ENCODE data around the gene SLC2A13.

The SLC2A13 gene

GRCh38 chr12:40000884-40001283 lies 105.0 kb downstream of the SLC2A13 start:
- CTCF ChIA-PET: interaction anchor here (0.5 to 1.0 kb wide), 3 partner anchors 10 to 483 kb away, joined by 3 to 10 read pairs (median 5); no protein-coding TSS in a partner anchor
- H3K27ac ChIP-seq (ENCODE audit: extremely low read depth, low read depth, low read length): no peak overlapping the region
- POLR2A ChIA-PET: no interaction called here
- no peak overlapping the region for H3K4me3 ChIP-seq (ENCODE audit: low read depth, low read length)
- H3K36me3 ChIP-seq (ENCODE audit: control insufficient read depth in 2 of 2, insufficient read depth in 1 of 2, low read length in 2 of 2): no peaks in the 10 kb centered on the region
- no peaks in the 10 kb centered on the region for H3K4me1 ChIP-seq (ENCODE audit: control insufficient read depth, insufficient read depth, low read length)
- no peak for TF ChIP-seq ZNF658 (tag by site-specific recombination; IDR thresholded peaks at IDR 0.05)
- H3K9me3 ChIP-seq (ENCODE audit: control insufficient read depth, insufficient read depth, low read depth, low read length): no peaks in the 10 kb centered on the region

- no peak overlapping the region for H3K27ac ChIP-seq (ENCODE audit: extremely low read depth, low read depth, low read length)
- no peaks in the 10 kb centered on the region for H3K36me3 ChIP-seq (ENCODE audit: control insufficient read depth in 2 of 2, insufficient read depth in 1 of 2, low read length in 2 of 2)
- no peak overlapping the region for H3K4me3 ChIP-seq (ENCODE audit: low read depth, low read length)
- ChIA-PET POLR2A (no interaction called here), CTCF (interaction anchor here (0.5 to 3.9 kb wide), 6 partner anchors 12 to 228 kb away, joined by 3 to 22 read pairs (median 4); no protein-coding TSS in a partner anchor)
- no peaks in the 10 kb centered on the region for H3K4me1 ChIP-seq (ENCODE audit: control insufficient read depth, insufficient read depth, low read length)
- no peak for TF ChIP-seq ZNF658 (tag by site-specific recombination; IDR thresholded peaks at IDR 0.05)
- no peak for TF ChIP-seq INSM2 (tag by site-specific recombination; IDR thresholded peaks at IDR 0.05)
- TF ChIP-seq BCL11B (tag by site-specific recombination; IDR thresholded peaks at IDR 0.05; ENCODE audit: low read depth): no peak
- TF ChIP-seq REPIN1 (tag by site-specific recombination; IDR thresholded peaks at IDR 0.05; ENCODE audit: low read depth): no peak
- no peak for TF ChIP-seq ZNF677 (tag by site-specific recombination; IDR thresholded peaks at IDR 0.05)
- no peak for TF ChIP-seq ZNF561 (tag by site-specific recombination; IDR thresholded peaks at IDR 0.05; ENCODE audit: borderline replicate concordance)
- TF ChIP-seq ZFP37 (tag by site-specific recombination; IDR thresholded peaks at IDR 0.05): no peak
- TF ChIP-seq ZNF341 (tag by site-specific recombination; IDR thresholded peaks at IDR 0.05; ENCODE audit: low read depth): no peak
- no peak for TF ChIP-seq OVOL3 (tag by site-specific recombination; IDR thresholded peaks at IDR 0.05)
- no peak for TF ChIP-seq ZNF394 (tag by site-specific recombination; IDR thresholded peaks at IDR 0.05; ENCODE audit: borderline replicate concordance)
- no peak for TF ChIP-seq ZNF660 (tag by site-specific recombination; IDR thresholded peaks at IDR 0.05)
- TF ChIP-seq PRDM10 (tag by site-specific recombination; IDR thresholded peaks at IDR 0.05): no peak
- TF ChIP-seq ZNF114 (tag by site-specific recombination; IDR thresholded peaks at IDR 0.05): no peak
- TF ChIP-seq ZBTB10 (tag by site-specific recombination; IDR thresholded peaks at IDR 0.05): no peak
- no peak for TF ChIP-seq ZNF354C (tag by site-specific recombination; IDR thresholded peaks at IDR 0.05; ENCODE audit: borderline replicate concordance, low read depth)
- no peaks in the 10 kb centered on the region for H3K9me3 ChIP-seq (ENCODE audit: control insufficient read depth, insufficient read depth, low read depth, low read length)
These were observed 112.6 kb downstream of the SLC2A13 start for GRCh38 chr12:39993268-39993667.

All from HEK293 (cell line).